Neural cell (in vitro differentiated cells): Measurements from ENCODE around the gene MMP24OS. TPM values are rescaled to one million over a fixed set of nuclear protein-coding genes. Genes with fewer than 3 reads are reported as not detected.

Source experiments
- H2AFZ ChIP-seq: fragments of 200-600, 300-800 bp; sonication (generic), shearing (Covaris generic); 2 replicates; pipeline ENCODE4 v1.6.0; 2014; ENCODE audit warnings: low read depth, mild to moderate bottlenecking, antibody characterized with exemption, low read length, moderate library complexity
- H3F3A ChIP-seq: fragments of 200-600 bp; shearing (Covaris generic); 2 replicates; pipeline ENCODE4 v1.6.1; 2016; ENCODE audit warnings: mild to moderate bottlenecking, moderate library complexity, mixed read lengths, antibody characterized with exemption, low read length; ENCODE audit not compliant: insufficient read depth, poor library complexity, severe bottlenecking
- H3K27ac ChIP-seq: fragments of 200-600, 300-800 bp; sonication (generic), shearing (Covaris generic); 2 replicates; pipeline ENCODE4 v1.5.1; 2014; ENCODE audit warnings: mild to moderate bottlenecking, low read length, moderate library complexity
- H3K27me3 ChIP-seq: fragments of 300-800, 200-600 bp; sonication (generic), shearing (Covaris generic); 2 replicates; pipeline ENCODE4 v1.6.0; 2014; ENCODE audit warnings: mild to moderate bottlenecking, low read depth, low read length, moderate library complexity; ENCODE audit not compliant: insufficient read depth
- H3K36me3 ChIP-seq: fragments of 300-800, 200-600 bp; sonication (generic), shearing (Covaris generic); 2 replicates; pipeline ENCODE4 v1.5.1; 2014; ENCODE audit warnings: mild to moderate bottlenecking, antibody characterized with exemption, low read length, moderate library complexity; ENCODE audit not compliant: insufficient read depth
- H3K4me2 ChIP-seq: fragments of 300-800, 200-600 bp; sonication (generic), shearing (Covaris generic); 2 replicates; pipeline ENCODE4 v1.6.0; 2014; ENCODE audit warnings: mild to moderate bottlenecking, low read length
- H3K4me3 ChIP-seq: fragments of 300-800, 200-600 bp; sonication (generic), shearing (Covaris generic); 2 replicates; pipeline ENCODE4 v1.5.1; 2014; ENCODE audit warnings: mild to moderate bottlenecking, low read length, moderate library complexity
- H3K79me2 ChIP-seq: fragments of 200-600 bp; shearing (Covaris generic); replicated peaks from 2 replicates; pipeline ENCODE4 v1.6.0; 2014; ENCODE audit warnings: mild to moderate bottlenecking, low read length, moderate library complexity; ENCODE audit not compliant: insufficient read depth
- H3K9ac ChIP-seq: fragments of 300-800, 200-600 bp; sonication (generic), shearing (Covaris generic); 2 replicates; pipeline ENCODE4 v1.6.1; 2016; ENCODE audit warnings: mild to moderate bottlenecking, low read length, mixed read lengths
- H3K9me2 ChIP-seq: fragments of 200-600 bp; shearing (Covaris generic); 2 replicates; pipeline ENCODE4 v1.6.1; 2016; ENCODE audit warnings: mild to moderate bottlenecking, low read length, mixed read lengths; ENCODE audit not compliant: insufficient read depth
- H3K9me3 ChIP-seq: fragments of 200-600, 300-800 bp; sonication (generic), shearing (Covaris generic); 2 replicates; pipeline ENCODE4 v1.6.1; 2016; ENCODE audit warnings: mild to moderate bottlenecking, mixed run types, low read length, moderate library complexity, mixed read lengths
- H4K20me1 ChIP-seq: fragments of 200-600 bp; shearing (Covaris generic); 2 replicates; pipeline ENCODE4 v1.6.1; 2016; ENCODE audit warnings: mild to moderate bottlenecking, mixed run types; ENCODE audit not compliant: insufficient read depth
- CTCF ChIP-seq: fragments of 450-650 bp; IDR thresholded peaks from 2 replicates; pipeline ENCODE4 v1.5.1; 2014; ENCODE audit warnings: antibody characterized with exemption, mild to moderate bottlenecking, moderate library complexity; ENCODE audit not compliant: poor library complexity, severe bottlenecking
- EP300 ChIP-seq: fragments of 450-650 bp; conservative IDR thresholded peaks from 2 replicates; pipeline ENCODE4 v1.6.1; 2014; ENCODE audit warnings: antibody characterized with exemption, mild to moderate bottlenecking, moderate library complexity; ENCODE audit not compliant: poor library complexity, severe bottlenecking
- EZH2 ChIP-seq: fragments of 200-600, 300-800 bp; shearing (Covaris generic), sonication (generic); IDR thresholded peaks from 2 replicates; pipeline ENCODE4 v1.6.1; 2014; ENCODE audit warnings: antibody characterized with exemption, low read length, borderline replicate concordance, mild to moderate bottlenecking; ENCODE audit not compliant: insufficient read depth, poor library complexity, severe bottlenecking
- MXI1 ChIP-seq: fragments of 450-650 bp; conservative IDR thresholded peaks from 2 replicates; pipeline ENCODE4 v1.6.1; 2014; ENCODE audit warnings: antibody characterized with exemption, mild to moderate bottlenecking; ENCODE audit not compliant: poor library complexity, severe bottlenecking
- POLR2AphosphoS5 ChIP-seq: IDR thresholded peaks from 2 replicates; pipeline ENCODE4 v1.6.1; 2012
- RAD21 ChIP-seq: fragments of 450-650 bp; conservative IDR thresholded peaks from 2 replicates; pipeline ENCODE4 v1.6.1; 2014; ENCODE audit warnings: antibody characterized with exemption, mild to moderate bottlenecking, moderate library complexity
- SMC3 ChIP-seq: fragments of 450-650 bp; conservative IDR thresholded peaks from 2 replicates; pipeline ENCODE4 v1.6.1; 2014; ENCODE audit warnings: antibody characterized with exemption, mild to moderate bottlenecking, moderate library complexity; ENCODE audit not compliant: poor library complexity
- TAF1 ChIP-seq: IDR thresholded peaks from 2 replicates; pipeline ENCODE4 v1.6.1; 2012; ENCODE audit warnings: low read depth
- polyA plus RNA-seq: library from polyadenylated mRNA; depleted of rRNA; stranded (reverse); fragments of >200 nt; gene quantifications from 2 replicates; pipeline ENCODE4 v1.2.3, GENCODE V29; 2014
- TF ChIP-seq, protein P1 (sequence below): IDR thresholded peaks from 2 replicates; pipeline ENCODE4 v1.6.1; 2012; ENCODE audit warnings: borderline replicate concordance

MMP24OS gene
- polyA plus RNA-seq, 1 donor from 2014 or later = 7.7 TPM

DNA sequence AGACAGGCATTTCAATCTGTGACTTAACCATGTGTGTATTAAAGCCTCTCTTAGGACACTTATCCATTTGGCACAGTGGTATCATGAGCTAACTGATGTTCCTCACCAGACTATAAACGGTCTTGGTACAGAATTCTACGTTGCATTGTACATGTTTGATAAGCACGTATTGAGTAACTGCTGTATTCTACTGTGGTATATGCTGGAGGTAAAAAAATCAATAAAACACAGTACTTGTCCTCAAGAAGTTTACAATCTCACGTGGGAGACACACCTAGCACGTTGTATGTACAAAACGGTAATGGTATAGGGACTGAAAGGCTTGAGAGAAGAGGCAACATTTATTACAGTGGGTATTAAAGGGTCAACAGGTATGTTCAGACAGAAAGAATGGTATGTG, 47.5 kb upstream of the MMP24OS start:
- Histone ChIP-seq H3K27me3 (no peaks in the 10 kb centered on the region), H3K79me2 (no peaks in the 10 kb centered on the region), H2AFZ (no peak overlapping the region), H3K36me3 (no peaks in the 10 kb centered on the region), H4K20me1 (no peaks in the 10 kb centered on the region), H3K9me3 (no peaks in the 10 kb centered on the region), H3K9ac (no peak overlapping the region), H3F3A (no peaks in the 10 kb centered on the region), H3K9me2 (no peaks in the 10 kb centered on the region), H3K27ac (no peak overlapping the region), H3K4me3 (no peak overlapping the region), H3K4me2 (no peak overlapping the region)
- no peak for TF ChIP-seq TAF1

DNA sequence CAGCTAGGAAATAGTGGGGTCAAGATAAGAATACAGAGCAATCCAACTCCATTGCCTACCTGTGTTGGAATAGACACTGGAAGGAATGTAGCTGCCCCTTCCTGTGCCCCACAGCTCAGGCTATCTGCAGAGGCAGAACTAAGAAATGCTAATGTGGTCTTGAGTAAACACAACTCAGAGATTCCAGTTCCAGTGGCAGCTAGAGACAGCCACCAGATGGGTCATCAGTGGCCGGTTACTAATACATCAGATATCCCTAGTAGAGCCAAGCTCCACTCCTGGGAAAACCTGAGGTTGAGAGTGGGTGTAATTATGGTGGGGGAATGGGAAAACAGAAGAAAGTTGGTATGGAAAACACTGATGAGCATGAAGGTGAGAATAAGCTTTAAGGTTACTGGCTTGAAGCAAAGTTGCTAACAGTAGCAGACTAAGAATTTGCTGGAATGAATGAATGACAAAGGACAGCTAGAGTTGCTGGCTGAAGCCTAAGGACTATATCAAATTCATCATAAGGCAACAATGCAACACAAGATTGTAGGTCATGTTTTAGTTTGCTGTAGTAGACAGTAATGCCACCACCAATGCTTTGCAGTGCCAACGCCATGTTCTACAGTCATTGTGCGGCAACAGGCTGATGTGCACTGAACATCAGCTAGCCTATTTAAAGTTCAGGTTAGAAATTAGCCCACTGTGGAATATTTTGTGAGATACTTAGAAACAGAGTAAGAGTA, 42.6 kb upstream of the MMP24OS start:
- no peak for TF ChIP-seq SMC3
- TF ChIP-seq, protein P1, sequence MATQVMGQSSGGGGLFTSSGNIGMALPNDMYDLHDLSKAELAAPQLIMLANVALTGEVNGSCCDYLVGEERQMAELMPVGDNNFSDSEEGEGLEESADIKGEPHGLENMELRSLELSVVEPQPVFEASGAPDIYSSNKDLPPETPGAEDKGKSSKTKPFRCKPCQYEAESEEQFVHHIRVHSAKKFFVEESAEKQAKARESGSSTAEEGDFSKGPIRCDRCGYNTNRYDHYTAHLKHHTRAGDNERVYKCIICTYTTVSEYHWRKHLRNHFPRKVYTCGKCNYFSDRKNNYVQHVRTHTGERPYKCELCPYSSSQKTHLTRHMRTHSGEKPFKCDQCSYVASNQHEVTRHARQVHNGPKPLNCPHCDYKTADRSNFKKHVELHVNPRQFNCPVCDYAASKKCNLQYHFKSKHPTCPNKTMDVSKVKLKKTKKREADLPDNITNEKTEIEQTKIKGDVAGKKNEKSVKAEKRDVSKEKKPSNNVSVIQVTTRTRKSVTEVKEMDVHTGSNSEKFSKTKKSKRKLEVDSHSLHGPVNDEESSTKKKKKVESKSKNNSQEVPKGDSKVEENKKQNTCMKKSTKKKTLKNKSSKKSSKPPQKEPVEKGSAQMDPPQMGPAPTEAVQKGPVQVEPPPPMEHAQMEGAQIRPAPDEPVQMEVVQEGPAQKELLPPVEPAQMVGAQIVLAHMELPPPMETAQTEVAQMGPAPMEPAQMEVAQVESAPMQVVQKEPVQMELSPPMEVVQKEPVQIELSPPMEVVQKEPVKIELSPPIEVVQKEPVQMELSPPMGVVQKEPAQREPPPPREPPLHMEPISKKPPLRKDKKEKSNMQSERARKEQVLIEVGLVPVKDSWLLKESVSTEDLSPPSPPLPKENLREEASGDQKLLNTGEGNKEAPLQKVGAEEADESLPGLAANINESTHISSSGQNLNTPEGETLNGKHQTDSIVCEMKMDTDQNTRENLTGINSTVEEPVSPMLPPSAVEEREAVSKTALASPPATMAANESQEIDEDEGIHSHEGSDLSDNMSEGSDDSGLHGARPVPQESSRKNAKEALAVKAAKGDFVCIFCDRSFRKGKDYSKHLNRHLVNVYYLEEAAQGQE = no peak
- no peak for TF ChIP-seq CTCF
- no peak for TF ChIP-seq MXI1
- TF ChIP-seq EP300 = no peak
- no peak for TF ChIP-seq TAF1
- no peak for TF ChIP-seq EZH2
- Histone ChIP-seq H3K9me2 (no peaks in the 10 kb centered on the region), H4K20me1 (no peaks in the 10 kb centered on the region), H3K9me3 (no peaks in the 10 kb centered on the region), H3K4me3 (no peak overlapping the region), H3K27me3 (no peaks in the 10 kb centered on the region), H3K36me3 (no peaks in the 10 kb centered on the region), H3K79me2 (no peaks in the 10 kb centered on the region), H3K4me2 (no peak overlapping the region), H3F3A (no peaks in the 10 kb centered on the region), H2AFZ (no peak overlapping the region), H3K9ac (no peak overlapping the region), H3K27ac (no peak overlapping the region)

DNA sequence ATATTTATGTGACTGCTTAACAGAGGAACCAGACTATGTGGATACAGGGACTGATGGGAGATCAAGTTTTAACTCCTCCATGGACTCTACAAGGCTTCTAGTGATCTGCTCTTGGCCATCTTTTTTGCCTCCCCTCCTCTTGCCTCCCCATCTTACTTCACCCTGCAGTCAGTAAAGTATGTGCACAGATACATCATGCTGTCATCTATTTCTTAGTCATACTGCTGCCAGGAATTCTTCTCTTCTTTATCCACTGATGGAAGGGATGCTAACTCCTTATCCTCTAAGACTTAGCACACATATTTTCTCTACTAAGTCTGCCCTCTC, 41.9 kb upstream of the MMP24OS start:
- H3K4me3 ChIP-seq = no peak overlapping the region
- H3K9ac ChIP-seq = no peak overlapping the region
- H4K20me1 ChIP-seq = no peaks in the 10 kb centered on the region
- H3K4me2 ChIP-seq = no peak overlapping the region
- H3K9me3 ChIP-seq = no peaks in the 10 kb centered on the region
- H3K27ac ChIP-seq = no peak overlapping the region
- H3K9me2 ChIP-seq = no peaks in the 10 kb centered on the region
- H2AFZ ChIP-seq = no peak overlapping the region
- H3F3A ChIP-seq = no peaks in the 10 kb centered on the region
- H3K36me3 ChIP-seq = no peaks in the 10 kb centered on the region
- H3K79me2 ChIP-seq = no peaks in the 10 kb centered on the region
- no peak for TF ChIP-seq SMC3
- no peak for TF ChIP-seq TAF1
- no peak for TF ChIP-seq EZH2
- TF ChIP-seq RAD21 = no peak
- no peak for TF ChIP-seq EP300
- TF ChIP-seq MXI1 = no peak
- TF ChIP-seq CTCF = no peak
- no peak for TF ChIP-seq POLR2AphosphoS5
- TF ChIP-seq, protein P1 = no peak
- no peaks in the 10 kb centered on the region for H3K27me3 ChIP-seq
